Suprapubic skin (tissue), 4 donors: ENCODE results near the gene MEIOSIN. TPM values are rescaled to one million over a fixed set of nuclear protein-coding genes. Genes with fewer than 3 reads are reported as not detected.

Experiments
- DNase-seq, 2 donors: peaks; one replicate each; pipeline ENCODE4 v3.0.0-alpha.2; 2019; ENCODE audit warnings: low spot score in 2 of 2
- H3K27ac ChIP-seq: fragments of 200-600 bp; sonication (generic); one replicate; pipeline ENCODE4 v1.5.1; 2019
- H3K27me3 ChIP-seq: fragments of 200-600 bp; sonication (generic); one replicate; pipeline ENCODE4 v1.5.1; 2019
- H3K36me3 ChIP-seq: fragments of 200-600 bp; sonication (generic); one replicate; pipeline ENCODE4 v1.5.1; 2019
- H3K4me1 ChIP-seq: fragments of 200-600 bp; sonication (generic); one replicate; pipeline ENCODE4 v1.5.1; 2019
- H3K4me3 ChIP-seq: fragments of 200-600 bp; sonication (generic); one replicate; pipeline ENCODE4 v1.5.1; 2019; ENCODE audit warnings: mild to moderate bottlenecking
- H3K9me3 ChIP-seq: fragments of 200-600 bp; sonication (generic); one replicate; pipeline ENCODE4 v1.5.1; 2019
- EP300 ChIP-seq: sonication (generic); formaldehyde crosslinking; IDR thresholded peaks from one replicate; pipeline ENCODE4 v1.6.1; 2017; ENCODE audit warnings: antibody characterized with exemption
- POLR2A ChIP-seq, 2 donors: fragments of 450-650 bp; IDR thresholded peaks; one replicate each; pipeline ENCODE4 v1.6.1; 2017; ENCODE audit warnings: antibody characterized with exemption in 2 of 2, mild to moderate bottlenecking in 2 of 2, moderate library complexity in 2 of 2
- POLR2AphosphoS5 ChIP-seq, 3 donors: sonication (generic); formaldehyde crosslinking; IDR thresholded peaks; one replicate each; pipeline ENCODE4 v1.6.1; 2017; ENCODE audit warnings: antibody characterized with exemption in 3 of 3
- WGBS: methylation state at CpG from one replicate; pipeline ENCODE4 v1.1.5; 2018; 5-methylcytosine and 5-hydroxymethylcytosine counted together
- total RNA-seq, 4 donors: library from RNA; depleted of rRNA; stranded (reverse); fragments of >200 nt; gene quantifications; one replicate each; pipeline ENCODE4 v1.1.0, GENCODE V29; 2016
- TF ChIP-seq, protein P1 (sequence below), 2 donors: fragments of 200-600 bp in 1 of 2; fragments of 450-650 bp in 1 of 2; sonication (generic) in 1 of 2; IDR thresholded peaks; one replicate each; pipeline ENCODE4 v1.5.1; 2016 to 2019; ENCODE audit warnings: antibody characterized with exemption in 2 of 2, mild to moderate bottlenecking in 1 of 2, moderate library complexity in 1 of 2

MEIOSIN gene
- total RNA-seq, 4 donors from 2014 or later, result not detected

DNA sequence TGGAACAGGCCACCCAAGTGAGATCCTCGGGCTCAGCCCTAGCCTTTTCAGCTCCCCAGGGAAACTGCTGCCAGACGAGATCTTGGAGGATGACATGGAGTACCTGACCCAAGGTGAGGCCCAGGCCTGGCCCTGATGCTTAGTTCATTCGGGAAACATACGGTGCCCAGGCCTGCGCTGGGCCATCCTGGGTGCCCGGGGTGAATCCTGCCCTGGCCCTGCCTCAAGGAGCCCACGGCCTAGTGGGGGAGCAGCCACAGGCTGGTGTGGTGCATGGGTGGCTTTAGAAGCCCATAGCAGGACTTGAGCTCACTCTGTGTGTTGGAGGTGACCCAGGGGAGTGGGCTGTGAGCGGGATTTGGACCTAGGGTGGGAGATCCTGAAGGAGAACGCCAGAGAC is 25.7 kb downstream of the MEIOSIN start:
- peaks cover 2% of the 10 kb centered on the region for H3K4me1 ChIP-seq
- H3K9me3 ChIP-seq, result no peaks in the 10 kb centered on the region
- H3K27ac ChIP-seq, result no peak overlapping the region
- no peaks in the 10 kb centered on the region for H3K27me3 ChIP-seq
- H3K36me3 ChIP-seq, result no peaks in the 10 kb centered on the region
- TF ChIP-seq EP300 (no peak), POLR2AphosphoS5 (IDR thresholded peaks at IDR 0.05) (no peak), POLR2A (IDR thresholded peaks at IDR 0.05) (no peak)
- TF ChIP-seq, protein P1, sequence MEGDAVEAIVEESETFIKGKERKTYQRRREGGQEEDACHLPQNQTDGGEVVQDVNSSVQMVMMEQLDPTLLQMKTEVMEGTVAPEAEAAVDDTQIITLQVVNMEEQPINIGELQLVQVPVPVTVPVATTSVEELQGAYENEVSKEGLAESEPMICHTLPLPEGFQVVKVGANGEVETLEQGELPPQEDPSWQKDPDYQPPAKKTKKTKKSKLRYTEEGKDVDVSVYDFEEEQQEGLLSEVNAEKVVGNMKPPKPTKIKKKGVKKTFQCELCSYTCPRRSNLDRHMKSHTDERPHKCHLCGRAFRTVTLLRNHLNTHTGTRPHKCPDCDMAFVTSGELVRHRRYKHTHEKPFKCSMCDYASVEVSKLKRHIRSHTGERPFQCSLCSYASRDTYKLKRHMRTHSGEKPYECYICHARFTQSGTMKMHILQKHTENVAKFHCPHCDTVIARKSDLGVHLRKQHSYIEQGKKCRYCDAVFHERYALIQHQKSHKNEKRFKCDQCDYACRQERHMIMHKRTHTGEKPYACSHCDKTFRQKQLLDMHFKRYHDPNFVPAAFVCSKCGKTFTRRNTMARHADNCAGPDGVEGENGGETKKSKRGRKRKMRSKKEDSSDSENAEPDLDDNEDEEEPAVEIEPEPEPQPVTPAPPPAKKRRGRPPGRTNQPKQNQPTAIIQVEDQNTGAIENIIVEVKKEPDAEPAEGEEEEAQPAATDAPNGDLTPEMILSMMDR (IDR thresholded peaks at IDR 0.05), result no peak
- no peak overlapping the region for H3K4me3 ChIP-seq
- no peak for DNase-seq
- 85% methylated on average over 2 of the region's 9 CpGs for WGBS

DNA sequence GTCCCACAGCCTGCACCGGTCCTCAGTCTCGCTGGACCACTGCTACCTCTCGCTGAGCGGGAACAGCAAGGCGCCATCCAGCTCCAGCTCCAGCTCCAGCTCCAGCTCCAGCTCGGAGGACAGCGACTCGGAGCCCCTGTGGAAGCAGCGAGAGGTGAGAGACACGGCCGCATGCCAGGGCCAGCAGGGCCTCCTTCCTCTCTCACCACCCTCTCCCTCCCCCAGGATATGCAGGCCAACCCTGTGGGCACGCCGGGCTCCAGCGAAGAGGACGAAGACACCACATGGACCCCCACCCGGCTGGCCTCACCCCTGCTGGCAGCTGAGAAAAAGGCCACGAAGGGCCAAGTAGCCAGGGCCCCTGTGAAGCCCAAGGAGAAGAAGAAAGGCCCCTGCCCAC is 28.5 kb downstream of the MEIOSIN start:
- Histone ChIP-seq H3K27me3 (no peaks in the 10 kb centered on the region), H3K4me3 (no peak overlapping the region), H3K36me3 (no peaks in the 10 kb centered on the region), H3K4me1 (peaks cover 20% of the 10 kb centered on the region), H3K27ac (no peak overlapping the region), H3K9me3 (no peaks in the 10 kb centered on the region)
- TF ChIP-seq, protein P1 (IDR thresholded peaks at IDR 0.05), result no peak
- TF ChIP-seq EP300 (no peak), POLR2AphosphoS5 (IDR thresholded peaks at IDR 0.05) (no peak), POLR2A (IDR thresholded peaks at IDR 0.05) (no peak)
- 80% methylated on average over 10 of the region's 17 CpGs for WGBS
- DNase-seq, result no peak

DNA sequence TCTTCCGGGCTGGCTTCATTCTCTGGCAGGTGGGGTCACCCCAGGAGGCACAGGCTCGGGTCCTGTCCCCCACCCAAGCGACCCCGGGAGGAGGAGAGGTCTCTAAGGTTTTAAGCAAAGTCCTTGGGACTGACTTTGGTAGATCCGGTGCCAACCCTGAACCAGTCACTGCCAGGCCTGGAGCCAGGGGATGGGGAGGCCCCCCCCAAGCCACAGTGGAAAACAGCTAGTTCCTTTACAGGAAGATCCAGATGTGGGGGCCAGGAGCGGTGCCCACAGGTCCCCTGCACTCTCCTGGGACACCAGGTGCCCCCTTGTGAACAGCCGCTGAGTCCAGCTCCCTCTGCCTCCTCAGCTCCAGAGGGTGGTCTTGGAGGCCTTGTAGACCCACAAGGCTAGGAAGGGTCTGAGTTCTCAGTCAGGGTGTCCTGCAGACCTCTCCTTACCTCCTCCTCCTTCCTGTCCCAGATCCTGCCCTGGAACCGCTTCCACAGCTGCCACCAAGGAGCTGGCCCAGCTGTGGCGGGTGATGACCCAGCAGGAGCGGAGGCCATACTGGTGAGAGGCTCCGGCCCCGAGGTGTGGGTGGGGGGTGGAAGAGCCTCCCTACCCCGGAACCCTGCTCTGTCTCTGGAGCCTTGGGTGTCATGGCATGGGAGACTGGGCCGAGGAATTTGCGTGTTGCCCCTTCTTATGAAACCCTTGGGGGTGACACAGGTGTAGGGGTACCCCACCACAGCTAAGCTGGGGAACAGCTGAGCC is 29.8 kb downstream of the MEIOSIN start:
- 90% methylated on average over 4 of the region's 15 CpGs for WGBS
- Histone ChIP-seq H3K4me3 (no peak overlapping the region), H3K4me1 (peaks cover 32% of the 10 kb centered on the region), H3K27me3 (no peaks in the 10 kb centered on the region), H3K9me3 (no peaks in the 10 kb centered on the region), H3K27ac (no peak overlapping the region), H3K36me3 (no peaks in the 10 kb centered on the region)
- no peak for DNase-seq
- TF ChIP-seq, protein P1 (IDR thresholded peaks at IDR 0.05), result no peak
- TF ChIP-seq POLR2A (IDR thresholded peaks at IDR 0.05), result no peak
- no peak for TF ChIP-seq POLR2AphosphoS5 (IDR thresholded peaks at IDR 0.05)
- no peak for TF ChIP-seq EP300

DNA sequence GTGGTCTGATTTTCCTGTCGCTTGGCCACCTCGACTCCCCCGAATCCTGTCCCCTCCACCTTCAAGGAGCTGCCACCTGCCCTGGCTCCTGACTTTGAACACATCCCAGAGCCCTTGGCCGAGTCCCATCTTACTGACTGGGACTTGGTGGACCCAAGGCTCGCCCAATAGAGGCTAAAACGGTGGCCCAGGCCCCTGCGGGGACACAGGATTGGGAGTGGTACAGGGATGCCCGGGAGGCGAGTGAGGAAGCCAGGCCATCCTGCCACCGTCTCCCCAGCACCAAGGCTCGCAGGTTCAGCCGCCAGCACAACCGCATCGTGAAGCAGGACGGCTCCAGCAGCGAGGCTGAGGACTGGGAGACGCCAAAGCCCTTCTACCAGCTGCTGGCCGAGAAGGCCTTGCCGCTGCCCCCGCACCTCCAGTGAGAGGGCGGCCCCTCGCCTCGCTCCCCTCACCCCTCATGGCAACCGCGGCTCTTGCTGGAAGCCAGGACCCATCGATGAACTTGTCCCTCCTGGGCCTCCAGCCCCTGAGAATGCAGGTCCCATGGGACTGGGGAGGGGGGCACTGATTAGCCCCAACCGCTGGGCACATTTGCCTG is 30.6 kb downstream of the MEIOSIN start:
- Histone ChIP-seq H3K4me1 (peaks cover 32% of the 10 kb centered on the region), H3K27ac (no peak overlapping the region), H3K4me3 (no peak overlapping the region), H3K36me3 (no peaks in the 10 kb centered on the region), H3K27me3 (no peaks in the 10 kb centered on the region), H3K9me3 (no peaks in the 10 kb centered on the region)
- WGBS, result 60% methylated on average over 9 of the region's 27 CpGs
- no peak for DNase-seq
- TF ChIP-seq EP300 (no peak), POLR2A (IDR thresholded peaks at IDR 0.05) (no peak)
- TF ChIP-seq, protein P1 (IDR thresholded peaks at IDR 0.05), result no peak

DNA sequence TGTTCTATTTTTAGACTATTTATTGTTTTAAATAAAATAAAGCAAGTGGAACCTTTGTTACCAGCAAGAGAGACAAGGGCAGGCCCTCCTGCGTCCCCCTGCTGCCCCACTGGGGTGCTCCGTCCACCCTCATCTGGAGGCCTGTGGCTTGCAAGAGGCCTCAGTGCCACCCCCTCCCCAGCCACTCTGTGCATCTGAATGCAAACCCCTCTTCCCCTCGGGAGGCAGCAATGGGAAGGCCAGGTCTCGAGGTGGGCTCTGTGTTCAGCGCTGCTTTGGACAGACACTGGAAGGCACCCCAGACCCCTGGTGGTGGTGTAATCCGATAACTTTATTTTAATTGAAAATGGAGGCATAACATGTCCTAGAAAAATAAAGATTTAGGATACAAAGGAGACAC is 31.2 kb downstream of the MEIOSIN start:
- no peaks in the 10 kb centered on the region for H3K36me3 ChIP-seq
- TF ChIP-seq POLR2AphosphoS5 (IDR thresholded peaks at IDR 0.05), result no peak
- no peak for TF ChIP-seq POLR2A (IDR thresholded peaks at IDR 0.05)
- TF ChIP-seq, protein P1 (IDR thresholded peaks at IDR 0.05), result no peak
- H3K27ac ChIP-seq, result no peak overlapping the region
- H3K4me1 ChIP-seq, result peaks cover 33% of the 10 kb centered on the region
- no peaks in the 10 kb centered on the region for H3K27me3 ChIP-seq
- WGBS, result 72% methylated on average over 6 of the region's 6 CpGs
- H3K4me3 ChIP-seq, result no peak overlapping the region
- no peaks in the 10 kb centered on the region for H3K9me3 ChIP-seq
- DNase-seq, result no peak
